GM12878 (cell line): ENCODE results near the gene TRIM73.
"Not testable (repeated sequence)": the region's sequence is repeated elsewhere in the genome, so short reads cannot be mapped to it uniquely, and the experiment has no call there.

Source experiments
- ASH2L ChIP-seq: fragments of 300-600, 200-600 bp; sonication (generic); IDR thresholded peaks from 2 replicates; pipeline ENCODE4 v1.6.1; 2017; ENCODE audit warnings: low read depth, mild to moderate bottlenecking, borderline replicate concordance
- ATF7 ChIP-seq: fragments of 450-650 bp; IDR thresholded peaks from 2 replicates; pipeline ENCODE4 v1.6.1; 2016; ENCODE audit warnings: low read depth, mild to moderate bottlenecking
- BHLHE40 ChIP-seq, 2 experiments: fragments of 450-650 bp in 1 of 2; IDR thresholded peaks; 2 replicates each; pipeline ENCODE4 v1.6.1; 2011 to 2017; ENCODE audit warnings: low read depth in 2 of 2, borderline replicate concordance in 1 of 2, improper control_type of control experiment in 1 of 2, low read length in 1 of 2, mild to moderate bottlenecking in 1 of 2
- CBFB ChIP-seq: IDR thresholded peaks from 2 replicates; pipeline ENCODE4 v1.6.1; 2016; ENCODE audit warnings: antibody characterized with exemption, low read depth
- EP300 ChIP-seq, 2 experiments: fragments of 150-350 bp in 1 of 2; IDR thresholded peaks; 2 replicates each; pipeline ENCODE4 v1.6.1; 2011 to 2012; ENCODE audit warnings: low read depth in 2 of 2, low read length in 2 of 2, borderline replicate concordance in 1 of 2, improper control_type of control experiment in 1 of 2, inconsistent platforms in 1 of 2; ENCODE audit not compliant: control insufficient read depth in 1 of 2
- EZH2 ChIP-seq: IDR thresholded peaks from 2 replicates; pipeline ENCODE4 v1.6.1; 2012; ENCODE audit warnings: low read depth, mild to moderate bottlenecking, control low read depth, inconsistent platforms, low read length, borderline replicate concordance; ENCODE audit not compliant: control insufficient read depth
- HDAC6 ChIP-seq: fragments of 200-600 bp; sonication (generic); IDR thresholded peaks from one replicate; pipeline ENCODE4 v1.8.0; 2017; ENCODE audit warnings: antibody characterized with exemption; ENCODE audit not compliant: unreplicated experiment
- MYB ChIP-seq: fragments of 150-350 bp; IDR thresholded peaks from 2 replicates; pipeline ENCODE4 v1.6.1; 2014; ENCODE audit warnings: mild to moderate bottlenecking, low read depth, low read length, borderline replicate concordance
- POLR2A ChIP-seq: IDR thresholded peaks from 2 replicates; pipeline ENCODE4 v1.6.1; 2011; ENCODE audit warnings: low read depth, mild to moderate bottlenecking, low read length
- RBBP5 ChIP-seq: fragments of 200-600 bp; sonication (generic); conservative IDR thresholded peaks from 2 replicates; pipeline ENCODE4 v1.6.1; 2016
- ZBTB11 ChIP-seq: fragments of 450-650 bp; formaldehyde crosslinking; IDR thresholded peaks from 2 replicates; pipeline ENCODE4 v1.5.0; 2022; ENCODE audit warnings: mild to moderate bottlenecking, missing genetic modification characterization
- TF ChIP-seq, protein P1 (sequence below), 3 experiments: IDR thresholded peaks in 2 of 3; conservative IDR thresholded peaks in 1 of 3; 2 replicates each; pipeline ENCODE4 v1.5.1; 2011; ENCODE audit warnings: low read depth in 3 of 3, low read length in 3 of 3, mild to moderate bottlenecking in 3 of 3, control low read depth in 2 of 3, moderate library complexity in 2 of 3, inconsistent platforms in 1 of 3, mixed read lengths in 1 of 3; ENCODE audit not compliant: control insufficient read depth in 2 of 3, insufficient read depth in 1 of 3; ENCODE audit errors: extremely low read depth in 1 of 3
- TF ChIP-seq, protein P2 (sequence below): IDR thresholded peaks from 2 replicates; pipeline ENCODE4 v1.6.1; 2012; ENCODE audit warnings: mild to moderate bottlenecking, low read depth, low read length
- TF ChIP-seq, protein P3 (sequence below): fragments of 450-650 bp; IDR thresholded peaks from 2 replicates; pipeline ENCODE4 v1.6.1; 2016; ENCODE audit warnings: mild to moderate bottlenecking

DNA sequence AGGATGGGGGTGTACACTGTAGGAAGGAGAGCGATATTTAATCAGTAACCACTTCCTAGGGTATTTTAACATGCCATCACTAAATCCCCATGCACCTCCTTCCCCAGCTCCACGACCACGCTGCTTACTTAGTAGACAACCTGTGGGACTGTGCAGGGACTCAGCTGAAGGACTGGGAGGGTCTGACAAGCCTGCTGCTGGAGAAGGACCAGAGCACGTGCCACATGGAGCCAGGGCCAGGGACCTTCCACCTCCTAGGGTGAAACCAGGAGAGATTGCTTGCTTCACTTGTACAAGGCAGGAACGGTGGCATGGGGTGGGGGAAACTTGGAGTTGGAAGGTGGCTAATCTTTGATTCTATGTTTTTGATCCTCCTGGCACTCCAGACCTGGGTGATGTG lies 28.8 kb upstream of the TRIM73 start:
- TF ChIP-seq BHLHE40 (IDR thresholded peaks at IDR 0.05; ENCODE audit: borderline replicate concordance in 1 of 2, low read depth in 2 of 2, low read length in 1 of 2); CBFB; POLR2A; MYB; EP300 (IDR thresholded peaks at IDR 0.05; ENCODE audit: borderline replicate concordance in 1 of 2, control insufficient read depth in 1 of 2, low read depth in 2 of 2, low read length in 2 of 2); EZH2; ASH2L; RBBP5; ZBTB11; ATF7; HDAC6: not testable (repeated sequence)
- TF ChIP-seq, protein P1, sequence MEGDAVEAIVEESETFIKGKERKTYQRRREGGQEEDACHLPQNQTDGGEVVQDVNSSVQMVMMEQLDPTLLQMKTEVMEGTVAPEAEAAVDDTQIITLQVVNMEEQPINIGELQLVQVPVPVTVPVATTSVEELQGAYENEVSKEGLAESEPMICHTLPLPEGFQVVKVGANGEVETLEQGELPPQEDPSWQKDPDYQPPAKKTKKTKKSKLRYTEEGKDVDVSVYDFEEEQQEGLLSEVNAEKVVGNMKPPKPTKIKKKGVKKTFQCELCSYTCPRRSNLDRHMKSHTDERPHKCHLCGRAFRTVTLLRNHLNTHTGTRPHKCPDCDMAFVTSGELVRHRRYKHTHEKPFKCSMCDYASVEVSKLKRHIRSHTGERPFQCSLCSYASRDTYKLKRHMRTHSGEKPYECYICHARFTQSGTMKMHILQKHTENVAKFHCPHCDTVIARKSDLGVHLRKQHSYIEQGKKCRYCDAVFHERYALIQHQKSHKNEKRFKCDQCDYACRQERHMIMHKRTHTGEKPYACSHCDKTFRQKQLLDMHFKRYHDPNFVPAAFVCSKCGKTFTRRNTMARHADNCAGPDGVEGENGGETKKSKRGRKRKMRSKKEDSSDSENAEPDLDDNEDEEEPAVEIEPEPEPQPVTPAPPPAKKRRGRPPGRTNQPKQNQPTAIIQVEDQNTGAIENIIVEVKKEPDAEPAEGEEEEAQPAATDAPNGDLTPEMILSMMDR (IDR thresholded peaks at IDR 0.05 in 2 of 3, conservative IDR thresholded peaks at IDR 0.05 in 1 of 3; ENCODE audit: control insufficient read depth in 2 of 3, extremely low read depth in 1 of 3, insufficient read depth in 1 of 3, low read depth in 3 of 3, low read length in 3 of 3): not testable (repeated sequence)
- TF ChIP-seq, protein P2, sequence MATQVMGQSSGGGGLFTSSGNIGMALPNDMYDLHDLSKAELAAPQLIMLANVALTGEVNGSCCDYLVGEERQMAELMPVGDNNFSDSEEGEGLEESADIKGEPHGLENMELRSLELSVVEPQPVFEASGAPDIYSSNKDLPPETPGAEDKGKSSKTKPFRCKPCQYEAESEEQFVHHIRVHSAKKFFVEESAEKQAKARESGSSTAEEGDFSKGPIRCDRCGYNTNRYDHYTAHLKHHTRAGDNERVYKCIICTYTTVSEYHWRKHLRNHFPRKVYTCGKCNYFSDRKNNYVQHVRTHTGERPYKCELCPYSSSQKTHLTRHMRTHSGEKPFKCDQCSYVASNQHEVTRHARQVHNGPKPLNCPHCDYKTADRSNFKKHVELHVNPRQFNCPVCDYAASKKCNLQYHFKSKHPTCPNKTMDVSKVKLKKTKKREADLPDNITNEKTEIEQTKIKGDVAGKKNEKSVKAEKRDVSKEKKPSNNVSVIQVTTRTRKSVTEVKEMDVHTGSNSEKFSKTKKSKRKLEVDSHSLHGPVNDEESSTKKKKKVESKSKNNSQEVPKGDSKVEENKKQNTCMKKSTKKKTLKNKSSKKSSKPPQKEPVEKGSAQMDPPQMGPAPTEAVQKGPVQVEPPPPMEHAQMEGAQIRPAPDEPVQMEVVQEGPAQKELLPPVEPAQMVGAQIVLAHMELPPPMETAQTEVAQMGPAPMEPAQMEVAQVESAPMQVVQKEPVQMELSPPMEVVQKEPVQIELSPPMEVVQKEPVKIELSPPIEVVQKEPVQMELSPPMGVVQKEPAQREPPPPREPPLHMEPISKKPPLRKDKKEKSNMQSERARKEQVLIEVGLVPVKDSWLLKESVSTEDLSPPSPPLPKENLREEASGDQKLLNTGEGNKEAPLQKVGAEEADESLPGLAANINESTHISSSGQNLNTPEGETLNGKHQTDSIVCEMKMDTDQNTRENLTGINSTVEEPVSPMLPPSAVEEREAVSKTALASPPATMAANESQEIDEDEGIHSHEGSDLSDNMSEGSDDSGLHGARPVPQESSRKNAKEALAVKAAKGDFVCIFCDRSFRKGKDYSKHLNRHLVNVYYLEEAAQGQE: not testable (repeated sequence)
- TF ChIP-seq, protein P3, sequence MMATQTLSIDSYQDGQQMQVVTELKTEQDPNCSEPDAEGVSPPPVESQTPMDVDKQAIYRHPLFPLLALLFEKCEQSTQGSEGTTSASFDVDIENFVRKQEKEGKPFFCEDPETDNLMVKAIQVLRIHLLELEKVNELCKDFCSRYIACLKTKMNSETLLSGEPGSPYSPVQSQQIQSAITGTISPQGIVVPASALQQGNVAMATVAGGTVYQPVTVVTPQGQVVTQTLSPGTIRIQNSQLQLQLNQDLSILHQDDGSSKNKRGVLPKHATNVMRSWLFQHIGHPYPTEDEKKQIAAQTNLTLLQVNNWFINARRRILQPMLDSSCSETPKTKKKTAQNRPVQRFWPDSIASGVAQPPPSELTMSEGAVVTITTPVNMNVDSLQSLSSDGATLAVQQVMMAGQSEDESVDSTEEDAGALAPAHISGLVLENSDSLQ: not testable (repeated sequence)
